ENCODE results near the gene NPTN.
A peak's percentile ranks its signal among the peaks of the same experiment; 100 is the strongest.

The NPTN gene

DNA sequence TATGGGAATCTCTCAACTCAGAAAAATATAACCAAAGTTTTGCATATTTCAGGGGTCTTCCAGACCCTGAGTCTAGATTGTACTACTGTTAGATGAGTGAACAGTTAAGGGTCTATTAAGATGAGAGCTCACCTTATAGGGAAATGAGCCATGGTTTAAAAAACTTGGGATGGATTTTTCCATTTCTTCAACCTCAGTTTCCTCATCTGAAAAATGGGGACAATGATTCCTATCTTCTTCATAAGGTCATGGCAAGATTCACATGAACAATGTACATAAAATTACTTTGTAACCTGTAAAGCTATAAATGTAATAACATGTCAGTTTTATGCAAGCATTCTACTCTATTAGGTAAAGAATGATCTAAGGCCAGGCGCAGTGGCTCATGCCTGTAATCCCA is 28.7 kb downstream of the NPTN start:
- no peak overlapping the region for H3K4me3 ChIP-seq
- H3K27ac ChIP-seq, result no peak overlapping the region

DNA sequence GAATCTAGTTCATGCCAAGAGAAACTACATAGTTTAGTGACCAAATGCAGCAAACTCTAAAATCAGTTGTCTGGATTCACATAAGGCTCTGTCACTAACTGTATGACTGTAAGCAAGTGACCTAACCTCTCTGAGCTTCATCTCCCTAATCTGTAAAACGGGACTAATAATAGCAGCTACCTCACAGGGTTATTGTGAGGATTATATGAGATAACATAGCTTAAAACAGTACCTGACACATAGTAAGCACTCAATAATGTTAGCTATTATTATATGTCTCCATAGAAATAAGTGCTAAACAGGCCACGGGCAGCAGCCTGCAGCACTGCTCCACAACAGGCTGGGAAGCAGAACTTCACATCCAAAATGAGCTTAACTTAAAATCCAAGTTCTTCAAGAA is 30.2 kb downstream of the NPTN start:
- Histone ChIP-seq H3K4me3 (no peak overlapping the region), H3K27ac (peak overlapping the region in 3 of 21 experiments; percentile 14 to 64 (median 49))

DNA sequence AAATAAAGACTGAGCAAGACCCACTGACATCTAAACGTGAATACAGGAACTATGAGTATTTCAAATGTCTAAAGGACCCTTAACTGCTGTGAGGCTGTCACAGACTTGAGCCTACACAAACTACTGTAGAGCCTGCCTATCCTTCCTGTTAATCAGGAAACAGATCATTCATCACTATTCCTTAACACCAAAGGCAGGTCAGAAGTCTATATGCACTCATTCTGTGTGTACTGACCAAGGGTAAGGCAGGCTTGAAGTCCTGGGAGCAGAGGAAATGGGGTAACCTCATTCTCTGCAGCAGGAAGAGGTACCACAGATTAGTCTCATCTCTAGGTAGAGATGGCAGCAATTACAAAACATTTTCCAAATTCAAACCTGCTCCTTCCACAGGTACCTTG is 30.7 kb downstream of the NPTN start:
- peak overlapping the region in 15 of 21 experiments; percentile 4 to 71 (median 49) for H3K27ac ChIP-seq
- H3K4me3 ChIP-seq, result no peak overlapping the region

DNA sequence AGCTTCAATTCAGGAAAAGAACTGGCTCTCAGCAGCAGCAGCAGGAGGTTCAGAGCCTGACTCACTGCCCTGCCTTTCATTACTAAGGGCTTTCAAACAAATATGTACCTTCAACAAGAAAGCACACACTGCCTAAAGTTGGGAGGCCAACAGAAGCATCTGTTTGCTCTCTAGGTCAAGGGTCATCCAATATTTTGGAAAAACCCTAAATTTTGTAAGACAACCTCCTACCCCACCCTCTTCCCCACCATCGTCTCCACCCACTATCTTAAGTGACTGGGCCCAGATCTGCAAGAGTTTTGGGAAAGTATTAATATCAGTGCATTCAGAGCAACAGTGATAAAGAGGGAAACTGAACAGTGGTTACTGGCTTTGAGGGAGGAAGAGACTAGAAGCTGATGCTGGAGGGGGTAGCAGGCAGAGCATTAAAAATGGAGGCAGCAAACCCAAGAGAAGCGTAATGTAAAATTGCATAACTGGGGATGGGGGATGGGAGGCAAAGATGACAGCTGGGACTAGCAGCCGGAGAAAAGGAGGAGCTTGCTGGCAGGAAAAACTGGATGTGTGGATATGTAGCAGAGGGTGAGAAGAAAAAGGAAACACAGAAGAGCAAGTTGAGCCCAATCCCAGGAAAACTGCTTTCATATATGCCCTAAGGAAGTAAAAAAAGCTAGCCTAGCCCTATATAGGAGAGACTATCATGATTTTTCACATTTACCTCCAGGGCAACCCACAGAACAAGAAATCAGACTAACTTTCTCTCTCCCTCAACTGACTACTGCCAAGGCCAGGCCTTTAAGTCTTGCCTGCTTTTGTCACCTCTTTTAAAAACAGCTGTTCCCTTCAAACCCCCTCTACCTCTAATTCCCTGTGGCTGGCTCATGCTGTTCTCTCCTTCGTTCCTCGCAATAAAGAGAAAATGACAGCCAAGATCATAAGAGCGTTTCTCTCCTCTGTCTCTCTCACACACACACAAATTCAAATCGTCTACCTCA is 31.4 kb downstream of the NPTN start:
- Histone ChIP-seq H3K27ac (peak overlapping the region in 17 of 21 experiments; percentile 4 to 71 (median 48)), H3K4me3 (no peak overlapping the region)

DNA sequence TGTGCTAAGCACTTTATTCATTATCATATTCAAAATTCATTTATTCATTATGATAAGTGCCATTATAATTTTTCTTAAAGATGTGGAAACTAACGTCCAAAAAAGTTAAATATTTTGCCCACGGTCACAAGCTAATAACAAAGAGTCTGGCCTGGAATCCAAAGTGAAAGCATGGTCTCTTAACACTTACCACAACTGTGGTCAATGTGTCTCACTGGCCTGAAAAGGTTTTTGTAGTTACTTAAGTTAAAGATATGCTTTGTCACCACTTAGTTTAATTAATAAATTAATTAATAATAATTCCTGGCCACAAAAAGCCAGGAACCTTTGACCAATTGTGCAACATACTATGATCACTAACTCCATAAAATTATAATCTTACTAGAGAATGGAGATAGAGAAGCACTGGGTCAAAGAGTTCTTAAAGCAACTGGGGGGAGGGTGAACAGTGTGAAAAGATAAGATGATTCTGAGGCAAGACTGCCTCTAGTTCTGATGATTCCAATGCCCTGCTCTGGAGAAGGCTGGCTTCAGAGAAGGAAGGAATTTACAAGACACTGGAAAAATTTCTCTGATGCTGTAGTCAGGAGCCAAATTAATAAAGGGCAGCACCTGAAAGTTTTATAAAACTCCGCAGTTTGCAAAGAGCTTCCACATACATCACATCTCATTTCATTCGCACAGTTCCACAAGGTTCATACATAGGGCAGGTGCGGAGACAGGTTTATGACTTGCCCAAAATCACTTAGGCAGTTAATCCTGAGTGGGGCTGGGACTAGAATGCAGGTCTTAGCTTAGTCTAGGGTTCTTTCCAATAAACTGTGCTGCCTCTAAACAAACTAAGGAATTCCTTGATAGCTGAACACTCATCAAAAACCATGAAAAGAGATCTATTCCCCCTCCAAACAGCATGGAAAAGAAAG is 32.5 kb downstream of the NPTN start:
- no peak overlapping the region for H3K4me3 ChIP-seq
- peak overlapping the region in 4 of 21 experiments; percentile 1 to 71 (median 28) for H3K27ac ChIP-seq

DNA sequence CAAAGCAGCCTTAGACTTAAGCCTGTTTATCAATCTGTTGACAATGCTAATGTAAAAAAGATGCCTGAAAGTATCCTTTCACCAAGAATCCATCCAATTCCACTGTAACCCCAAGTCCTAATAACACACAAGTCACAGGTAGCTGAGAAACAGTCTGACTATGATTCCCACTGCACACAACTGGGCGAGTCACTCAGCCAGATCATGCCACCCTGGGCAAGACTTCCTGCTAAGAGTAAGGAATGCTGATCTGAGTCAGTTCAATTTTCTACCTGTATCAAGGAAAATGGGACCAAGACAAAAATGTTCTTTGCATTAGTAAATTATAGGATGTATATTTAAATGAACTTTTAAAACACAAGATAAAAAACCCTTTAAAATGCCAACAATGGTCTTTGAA is 33.3 kb downstream of the NPTN start:
- no peak overlapping the region for H3K4me3 ChIP-seq
- H3K27ac ChIP-seq, result no peak overlapping the region

DNA sequence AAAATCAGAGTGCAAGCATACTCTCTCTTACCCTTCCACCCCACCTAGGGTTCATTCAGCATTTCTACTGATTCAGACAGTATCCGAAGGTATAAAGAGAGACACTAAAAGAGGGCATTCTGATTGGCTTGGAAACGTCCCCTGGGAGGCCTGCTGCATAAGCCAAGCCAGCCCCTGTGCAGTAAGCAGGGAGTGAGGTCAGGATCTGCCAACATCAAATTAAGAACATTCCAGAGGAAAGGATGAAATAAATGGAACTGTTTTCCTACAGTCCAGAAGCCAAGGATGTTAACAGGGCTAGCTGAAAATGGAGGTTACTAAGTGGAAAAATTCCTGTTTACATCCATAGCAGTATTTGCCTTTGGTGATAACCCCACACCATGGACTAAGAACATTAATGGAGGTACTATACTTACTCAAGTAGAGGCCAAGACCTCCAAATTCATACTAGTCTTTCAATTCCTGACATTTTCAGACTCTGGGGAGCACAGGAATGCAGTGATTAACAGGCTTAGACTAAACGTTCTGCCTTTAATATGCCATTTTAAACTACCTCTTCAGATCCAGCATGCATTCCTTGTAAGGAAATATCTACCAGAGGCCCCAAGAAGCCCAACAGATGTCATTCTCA is 34.5 kb downstream of the NPTN start:
- H3K27ac ChIP-seq, result peak overlapping the region in 1 of 21 experiments; percentile 22

DNA sequence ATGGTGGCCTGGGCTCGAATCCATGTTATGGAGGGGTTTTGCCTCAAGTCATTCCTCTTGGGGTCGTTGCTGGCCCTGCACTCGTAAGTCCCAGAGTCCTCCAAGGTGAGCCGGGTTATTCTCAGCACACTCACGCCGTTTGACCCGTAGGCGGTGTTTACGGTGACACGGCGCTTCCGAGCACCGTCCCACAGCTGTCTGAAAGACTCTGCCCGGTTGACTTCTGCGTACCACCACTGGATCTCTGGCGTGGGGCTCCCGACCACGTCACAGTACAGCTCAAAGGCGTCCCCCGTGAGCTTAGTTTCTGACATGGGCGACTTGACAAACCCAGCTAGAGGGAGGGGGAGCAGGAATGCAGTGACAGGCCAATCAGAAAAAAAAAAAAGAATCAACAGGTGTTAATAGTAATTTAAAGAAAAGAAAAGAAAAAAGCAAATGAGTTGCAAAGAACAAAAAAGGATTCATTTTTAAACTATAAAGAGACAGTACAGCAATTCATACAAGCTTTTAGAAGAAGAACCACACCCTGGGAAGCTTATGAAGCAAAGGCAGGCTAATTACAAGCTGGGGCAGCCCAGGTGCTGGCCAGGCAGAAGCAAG is 36.1 kb downstream of the NPTN start:
- peak overlapping the region in 3 of 21 experiments; percentile 9 to 44 (median 25) for H3K27ac ChIP-seq
- H3K4me3 ChIP-seq, result no peak overlapping the region

More for the DNA sequence above, 34.5 kb downstream of the NPTN start:
- H3K4me3 ChIP-seq, result no peak overlapping the region

DNA sequence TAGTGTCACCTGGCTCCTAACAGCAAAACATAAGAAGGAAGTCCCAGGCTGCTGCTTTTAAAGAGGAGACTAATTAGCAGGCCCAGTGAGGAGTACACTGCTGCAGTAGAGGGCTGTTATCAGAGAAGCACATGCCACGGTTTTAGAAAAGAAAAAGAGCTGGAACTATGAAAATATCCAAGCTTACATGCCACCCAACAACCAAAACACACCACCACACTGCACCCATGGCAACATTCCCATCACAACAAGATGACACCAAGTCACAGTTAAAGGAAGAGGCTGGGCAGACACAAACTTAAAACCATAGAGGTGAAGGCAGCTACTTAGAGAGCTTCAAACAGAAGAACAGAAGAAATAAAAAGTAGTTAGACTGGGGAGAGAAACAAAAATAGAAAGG is 37.0 kb downstream of the NPTN start:
- Histone ChIP-seq H3K27ac (peak overlapping the region in 1 of 21 experiments; percentile 25), H3K4me3 (no peak overlapping the region)

DNA sequence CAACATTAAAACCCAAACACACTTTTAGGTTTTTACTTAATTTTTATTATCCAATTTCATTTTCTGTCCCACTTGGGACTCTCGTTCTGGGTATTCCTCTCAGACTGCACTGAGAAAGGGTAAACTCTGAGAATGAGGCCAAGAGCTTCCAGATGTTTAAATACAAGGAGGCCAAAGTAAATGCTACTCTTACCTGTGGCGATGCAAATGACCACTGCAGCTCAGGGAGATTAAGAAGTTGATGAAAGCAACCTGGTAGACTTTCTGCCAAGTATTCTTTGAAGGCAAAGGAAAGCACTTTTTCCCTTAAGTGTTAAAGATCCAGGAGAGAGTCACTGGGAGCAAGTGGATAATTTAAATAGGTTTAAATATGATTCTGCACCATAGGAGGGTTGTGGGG is 39.1 kb downstream of the NPTN start:
- no peak overlapping the region for H3K27ac ChIP-seq
- no peak overlapping the region for H3K4me3 ChIP-seq

DNA sequence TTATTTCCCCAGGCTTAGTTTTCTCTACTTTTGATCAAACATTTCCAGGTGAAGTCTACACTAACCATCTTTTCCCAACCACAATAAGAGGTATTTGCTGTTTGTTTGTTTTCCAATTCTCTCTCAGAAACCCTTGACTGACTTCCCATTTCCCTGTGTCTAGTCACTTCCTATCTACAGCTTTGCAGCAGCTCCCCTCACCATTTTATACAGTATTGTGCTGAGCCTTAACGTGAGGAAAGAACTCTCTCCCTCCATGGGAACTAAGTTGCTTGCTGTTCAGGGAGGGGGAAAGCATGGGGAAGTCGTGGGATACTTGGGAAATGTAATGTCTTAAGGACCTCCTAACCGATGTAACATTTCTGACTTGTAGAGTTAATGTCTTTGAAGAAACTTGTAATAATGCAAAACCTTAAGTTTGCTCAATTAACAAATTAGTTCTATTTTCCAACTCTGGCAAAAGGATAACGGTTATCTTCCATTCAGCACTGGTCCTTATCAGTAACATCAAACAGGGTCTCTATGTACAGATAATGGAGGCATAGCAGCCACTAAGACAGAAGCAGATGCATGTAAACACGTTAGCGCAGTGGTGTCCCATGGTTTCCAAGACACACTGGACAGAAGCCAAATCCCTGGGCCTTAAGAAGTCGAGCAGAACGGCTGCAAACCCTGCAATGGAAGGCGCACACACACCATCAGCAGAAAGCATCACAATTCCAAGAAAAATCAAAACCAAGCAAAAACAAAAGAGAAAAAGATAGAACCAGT is 39.7 kb downstream of the NPTN start:
- H3K4me3 ChIP-seq, result no peak overlapping the region
- H3K27ac ChIP-seq, result no peak overlapping the region

DNA sequence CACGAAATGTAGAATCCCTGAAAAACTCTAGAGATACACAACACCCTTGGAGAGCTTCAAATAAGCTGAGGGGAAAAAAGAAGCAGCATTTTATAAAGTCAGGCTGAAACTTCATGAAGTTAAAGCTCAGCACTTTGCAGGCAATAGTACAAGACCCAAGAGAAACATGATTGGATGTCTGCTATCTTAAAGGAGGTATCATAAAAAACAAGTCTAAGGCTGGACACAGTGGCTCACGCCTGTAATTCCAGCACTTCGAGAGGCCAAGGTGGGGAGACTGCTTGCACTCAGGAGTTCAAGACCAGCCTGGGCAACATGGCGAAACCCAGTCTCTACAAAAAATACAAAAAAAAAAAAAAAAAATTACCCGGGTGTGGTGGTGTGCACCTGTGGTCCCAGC is 42.9 kb downstream of the NPTN start:
- H3K27ac ChIP-seq, result no peak overlapping the region

DNA sequence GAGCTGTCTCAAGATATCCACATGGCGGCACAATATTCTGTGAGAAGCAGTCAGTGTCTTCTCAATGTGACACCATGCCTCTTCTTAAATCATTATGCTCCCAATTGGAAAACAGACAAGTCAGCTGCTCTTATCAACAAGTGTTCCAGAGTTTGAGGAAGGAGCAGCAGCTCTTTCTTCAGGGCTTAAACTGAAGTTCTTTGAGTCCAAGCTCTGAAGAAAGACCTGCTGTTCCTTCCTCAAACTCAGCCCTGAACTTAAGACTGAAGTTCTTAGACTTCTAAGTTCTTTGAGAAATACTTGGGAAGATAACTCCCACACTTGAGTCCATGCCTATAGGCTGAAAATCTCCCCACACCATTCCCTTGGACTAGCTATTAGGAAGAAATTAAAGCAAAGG is 43.4 kb downstream of the NPTN start:
- H3K4me3 ChIP-seq, result no peak overlapping the region

More for the DNA sequence above, 42.9 kb downstream of the NPTN start:
- H3K4me3 ChIP-seq, result no peak overlapping the region

DNA sequence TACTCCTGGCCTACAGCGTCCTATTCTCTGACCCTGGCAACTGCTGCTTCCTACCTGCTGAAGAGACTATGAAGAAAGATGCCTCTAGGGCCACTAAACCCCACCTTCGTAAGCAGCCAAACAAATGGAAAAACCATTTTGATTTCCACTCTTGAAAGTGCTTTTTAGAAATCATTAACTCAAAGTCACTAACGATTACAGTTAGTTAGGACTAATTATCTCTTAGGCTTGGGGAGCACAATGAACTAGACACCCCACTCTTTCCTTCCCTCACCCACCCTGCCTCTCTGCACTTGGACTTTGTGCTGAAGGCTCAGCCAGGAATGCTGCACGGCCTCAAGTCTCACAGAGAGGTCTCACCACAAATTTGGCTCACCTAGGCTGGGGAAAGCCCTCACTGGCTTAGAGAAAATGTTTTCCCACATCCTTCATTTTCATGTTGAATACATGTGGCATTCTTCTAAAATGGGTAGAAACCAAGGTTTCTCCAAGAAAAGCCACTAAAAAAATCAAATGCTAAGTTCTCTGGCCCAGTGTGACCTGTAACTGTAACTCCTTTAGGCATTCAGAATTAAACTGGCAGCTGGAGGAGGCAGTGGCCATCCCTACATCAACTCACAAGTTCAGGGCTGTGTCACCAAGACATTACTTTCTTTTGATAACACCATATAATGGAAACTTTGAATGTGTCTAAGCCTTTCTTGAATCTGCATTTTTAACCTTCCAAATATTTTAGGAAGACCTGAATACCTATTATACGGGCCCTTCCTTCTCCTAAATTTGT is 47.1 kb downstream of the NPTN start:
- H3K27ac ChIP-seq, result no peak overlapping the region
- no peak overlapping the region for H3K4me3 ChIP-seq

More for the DNA sequence above, 43.4 kb downstream of the NPTN start:
- no peak overlapping the region for H3K27ac ChIP-seq

DNA sequence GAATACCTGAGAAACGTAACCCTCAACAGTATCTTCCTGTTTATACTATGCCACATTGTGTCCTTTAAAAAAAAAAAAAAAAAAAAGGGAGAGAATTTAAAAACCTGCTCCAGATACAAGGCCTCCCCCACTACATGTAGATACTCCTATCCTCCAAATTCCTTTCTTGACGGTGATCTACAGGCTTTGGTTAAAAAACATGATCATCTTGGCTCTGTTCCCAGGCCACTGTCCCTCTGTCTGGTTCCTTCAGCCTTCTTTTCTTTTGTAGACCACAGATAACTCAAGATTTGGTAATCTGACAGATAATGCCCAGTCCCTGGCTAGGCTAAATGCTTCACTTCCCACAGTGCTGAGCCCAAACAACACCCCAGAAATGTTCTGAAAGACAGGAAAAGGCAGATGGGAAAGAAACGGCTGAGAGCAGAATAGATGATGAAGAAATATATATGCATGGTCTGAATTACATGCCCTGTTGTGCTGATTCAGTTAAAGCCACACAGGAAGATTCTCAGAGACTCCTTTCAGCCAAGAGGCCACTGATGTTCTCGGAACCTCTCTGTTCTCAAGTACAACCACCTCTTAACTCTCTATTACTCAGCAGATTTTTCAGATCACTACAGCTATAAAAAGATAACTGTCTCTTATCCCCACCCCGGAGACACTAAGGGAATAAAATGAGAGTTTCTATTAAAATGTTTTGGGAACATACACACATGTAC is 48.3 kb downstream of the NPTN start:
- Histone ChIP-seq H3K27ac (no peak overlapping the region), H3K4me3 (no peak overlapping the region)

DNA sequence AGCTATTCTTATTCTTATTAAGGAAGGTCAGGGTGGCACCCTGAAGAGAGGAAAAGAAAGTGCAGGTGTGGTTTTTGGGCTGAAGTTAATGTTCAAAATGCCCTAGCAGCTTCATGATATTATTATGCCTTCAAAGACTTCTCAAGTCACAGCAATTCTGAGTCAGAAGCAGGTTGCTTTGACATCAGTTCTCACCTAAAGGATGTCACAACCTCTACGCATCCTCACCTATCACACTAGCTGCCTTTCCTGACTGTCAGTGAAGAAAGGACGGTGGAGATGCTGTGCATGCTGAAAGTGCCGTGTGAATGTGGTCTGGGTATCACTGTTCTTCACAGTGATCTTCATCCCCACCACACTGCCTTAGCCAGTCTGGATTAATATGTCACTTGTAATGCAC is 49.6 kb downstream of the NPTN start:
- no peak overlapping the region for H3K27ac ChIP-seq
- no peak overlapping the region for H3K4me3 ChIP-seq

DNA sequence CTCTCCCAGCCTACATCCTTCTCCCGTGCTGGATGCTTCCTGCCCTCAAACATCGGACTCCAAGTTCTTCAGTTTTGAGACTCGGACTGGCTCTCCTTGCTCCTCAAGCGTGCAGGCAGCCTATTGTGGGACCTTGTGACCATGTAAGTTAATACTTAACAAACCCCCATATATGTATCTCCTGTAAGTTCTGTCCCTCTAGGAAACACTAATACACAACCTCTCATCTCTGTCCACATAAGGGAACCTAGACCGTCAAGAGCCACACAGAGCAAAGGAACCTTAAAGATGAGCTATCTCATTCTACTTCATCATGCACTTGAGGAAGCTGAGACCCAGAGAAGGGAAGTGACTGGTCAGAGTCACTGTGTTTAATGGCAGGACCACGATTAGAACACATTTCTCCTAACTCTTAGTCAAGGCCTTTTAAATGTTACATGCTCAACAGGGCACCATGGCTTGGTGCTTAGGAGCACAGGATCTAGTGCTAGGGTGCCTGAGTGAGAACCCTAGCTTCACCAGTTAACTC is 50.3 kb downstream of the NPTN start:
- no peak overlapping the region for H3K4me3 ChIP-seq
- H3K27ac ChIP-seq, result no peak overlapping the region
